Naive B cell (primary cell): ENCODE measurements around the gene DQX1. TPM values are rescaled to one million over a fixed set of nuclear protein-coding genes. Genes with fewer than 3 reads are reported as not detected.

Source experiments
- ATAC-seq, 2 donors: fragments of 150-1000 bp; cut with Tn5 transposase; 2 replicates each; pipeline ENCODE4 v1.10.0; 2021; ENCODE audit warnings: low read depth in 2 of 2, mild to moderate bottlenecking in 2 of 2, moderate library complexity in 2 of 2
- DNase-seq: peaks from one replicate; pipeline ENCODE4 v3.0.0; 2022
- H3K27ac Mint-ChIP-seq, 6 donors: one replicate each; pipeline ENCODE4 v1.8.0; 2020 to 2022; ENCODE audit warnings: mild to moderate bottlenecking in 6 of 6, mixed read lengths in 6 of 6, moderate library complexity in 5 of 6, inconsistent platforms in 2 of 6
- H3K27me3 Mint-ChIP-seq, 3 donors: one replicate each; pipeline ENCODE4 v1.8.0; 2021 to 2022; ENCODE audit warnings: mixed read lengths in 3 of 3, mild to moderate bottlenecking in 1 of 3
- H3K36me3 Mint-ChIP-seq, 2 donors: one replicate each; pipeline ENCODE4 v1.8.0; 2020 to 2022; ENCODE audit warnings: mixed read lengths in 2 of 2, inconsistent platforms in 1 of 2, mild to moderate bottlenecking in 1 of 2
- H3K4me1 Mint-ChIP-seq, 3 donors: one replicate each; pipeline ENCODE4 v1.8.0; 2020 to 2022; ENCODE audit warnings: mixed read lengths in 3 of 3, inconsistent platforms in 1 of 3, mild to moderate bottlenecking in 1 of 3, moderate library complexity in 1 of 3
- H3K4me3 Mint-ChIP-seq, 8 donors: one replicate each; pipeline ENCODE4 v1.8.0; 2020 to 2022; ENCODE audit warnings: mild to moderate bottlenecking in 8 of 8, mixed read lengths in 8 of 8, moderate library complexity in 8 of 8, inconsistent platforms in 2 of 8
- H3K9me3 Mint-ChIP-seq, 7 donors: one replicate each; pipeline ENCODE4 v1.8.0; 2020 to 2022; ENCODE audit warnings: mixed read lengths in 7 of 7, mild to moderate bottlenecking in 5 of 7, inconsistent platforms in 2 of 7, moderate library complexity in 1 of 7
- polyA plus RNA-seq, 6 donors: library from polyadenylated mRNA; unstranded; fragments of 300-500 nt; fragmentation: Illumina TruSeq; gene quantifications; one replicate each; pipeline ENCODE4 v1.2.3, GENCODE V29; 2021; ENCODE audit warnings: low read depth in 6 of 6

Gene DQX1
- polyA plus RNA-seq, 6 donors from 2014 or later, result not detected

GRCh38 chr2:74551530-74551929 lies 25.5 kb upstream of the DQX1 start:
- Mint-ChIP-seq H3K27me3 (peaks cover 20 to 39% (median 34%) of the 10 kb centered on the region in 3 donors), H3K9me3 (no peaks in the 10 kb centered on the region), H3K27ac (peak overlapping the region in 2 of 6 donors; percentile 82 to 88), H3K36me3 (no peaks in the 10 kb centered on the region), H3K4me1 (peaks cover 27 to 37% (median 30%) of the 10 kb centered on the region in 3 donors), H3K4me3 (peak overlapping the region in 3 of 8 donors; percentile 6 to 78 (median 60))
- ATAC-seq, result no peak
- DNase-seq, result no peak

- Mint-ChIP-seq H3K4me1 (peaks cover 17 to 25% (median 20%) of the 10 kb centered on the region in 3 donors), H3K9me3 (no peaks in the 10 kb centered on the region), H3K36me3 (no peaks in the 10 kb centered on the region), H3K4me3 (peak overlapping the region in 7 of 8 donors; percentile 31 to 91 (median 75)), H3K27me3 (peaks cover 20 to 42% (median 39%) of the 10 kb centered on the region in 3 donors), H3K27ac (peak overlapping the region in 1 of 6 donors; percentile 26)
- no peak for DNase-seq
- ATAC-seq, result no peak
Measured at GRCh38 chr2:74550231-74550630, 24.2 kb upstream of the DQX1 start.

GRCh38 chr2:74548900-74549826 lies 23.1 kb upstream of the DQX1 start:
- H3K27ac Mint-ChIP-seq, result peak overlapping the region in 1 of 6 donors; percentile 31
- ATAC-seq, result peak; percentile 30 to 40
- peak overlapping the region; percentile 74 to 91 (median 81) for H3K4me3 Mint-ChIP-seq
- DNase-seq, result no peak
- no peaks in the 10 kb centered on the region for H3K9me3 Mint-ChIP-seq
- H3K36me3 Mint-ChIP-seq, result no peaks in the 10 kb centered on the region
- peaks cover 20 to 42% (median 39%) of the 10 kb centered on the region in 3 donors for H3K27me3 Mint-ChIP-seq
- peaks cover 12 to 21% (median 13%) of the 10 kb centered on the region in 3 donors for H3K4me1 Mint-ChIP-seq

GRCh38 chr2:74548285-74548899 lies 22.4 kb upstream of the DQX1 start:
- H3K9me3 Mint-ChIP-seq, result no peaks in the 10 kb centered on the region
- DNase-seq (no peak), ATAC-seq (no peak)
- no peaks in the 10 kb centered on the region for H3K36me3 Mint-ChIP-seq
- peaks cover 20 to 42% (median 39%) of the 10 kb centered on the region in 3 donors for H3K27me3 Mint-ChIP-seq
- H3K4me1 Mint-ChIP-seq, result peaks cover 7 to 17% (median 9%) of the 10 kb centered on the region in 3 donors
- peak overlapping the region; percentile 65 to 92 (median 78) for H3K4me3 Mint-ChIP-seq
- H3K27ac Mint-ChIP-seq, result peak overlapping the region in 3 of 6 donors; percentile 49 to 70 (median 67)

- no peaks in the 10 kb centered on the region for H3K9me3 Mint-ChIP-seq
- peak overlapping the region in 2 of 6 donors; percentile 10 to 30 for H3K27ac Mint-ChIP-seq
- H3K4me1 Mint-ChIP-seq, result peaks cover 6 to 12% (median 8%) of the 10 kb centered on the region in 3 donors
- peaks cover 20 to 33% (median 32%) of the 10 kb centered on the region in 3 donors for H3K27me3 Mint-ChIP-seq
- DNase-seq (no peak), ATAC-seq (no peak)
- H3K36me3 Mint-ChIP-seq, result no peaks in the 10 kb centered on the region
- no peak overlapping the region for H3K4me3 Mint-ChIP-seq
Measured at GRCh38 chr2:74546004-74546403, 20.0 kb upstream of the DQX1 start.

- Mint-ChIP-seq H3K36me3 (no peaks in the 10 kb centered on the region), H3K27ac (no peak overlapping the region), H3K27me3 (peaks cover 13 to 26% (median 23%) of the 10 kb centered on the region in 3 donors), H3K9me3 (no peaks in the 10 kb centered on the region), H3K4me1 (peaks cover 11 to 23% (median 11%) of the 10 kb centered on the region in 3 donors), H3K4me3 (peak overlapping the region in 1 of 8 donors; percentile 6)
- no peak for ATAC-seq
- no peak for DNase-seq
Measured at GRCh38 chr2:74544634-74545033, 18.6 kb upstream of the DQX1 start.

- peak overlapping the region in 1 of 6 donors; percentile 84 for H3K27ac Mint-ChIP-seq
- peaks cover 22 to 30% (median 22%) of the 10 kb centered on the region in 3 donors for H3K4me1 Mint-ChIP-seq
- no peak for DNase-seq
- H3K9me3 Mint-ChIP-seq, result peaks cover 0 to 4% (median 0%) of the 10 kb centered on the region in 7 donors
- no peak overlapping the region for H3K4me3 Mint-ChIP-seq
- H3K27me3 Mint-ChIP-seq, result peaks cover 7 to 16% (median 13%) of the 10 kb centered on the region in 3 donors
- peaks cover 0 to 8% of the 10 kb centered on the region in 2 donors for H3K36me3 Mint-ChIP-seq
- ATAC-seq, result no peak
Measured at GRCh38 chr2:74542978-74543377, 16.9 kb upstream of the DQX1 start.

GRCh38 chr2:74540291-74540690 lies 14.3 kb upstream of the DQX1 start:
- ATAC-seq, result no peak
- Mint-ChIP-seq H3K9me3 (peaks cover 0 to 4% (median 0%) of the 10 kb centered on the region in 7 donors), H3K27me3 (no peaks in the 10 kb centered on the region), H3K4me3 (peak overlapping the region in 3 of 8 donors; percentile 72 to 94 (median 85)), H3K4me1 (peaks cover 31 to 32% (median 32%) of the 10 kb centered on the region in 3 donors), H3K36me3 (peaks cover 0 to 8% of the 10 kb centered on the region in 2 donors), H3K27ac (peak overlapping the region in 1 of 6 donors; percentile 94)
- DNase-seq, result no peak

- Mint-ChIP-seq H3K27me3 (no peaks in the 10 kb centered on the region), H3K9me3 (peaks cover 0 to 4% (median 0%) of the 10 kb centered on the region in 7 donors), H3K36me3 (peaks cover 0 to 8% of the 10 kb centered on the region in 2 donors), H3K27ac (peak overlapping the region; percentile 94 to 98 (median 96)), H3K4me3 (peak overlapping the region; percentile 73 to 94 (median 88)), H3K4me1 (peaks cover 31 to 32% (median 32%) of the 10 kb centered on the region in 3 donors)
- DNase-seq (no peak), ATAC-seq (peak; percentile 94)
Measured at GRCh38 chr2:74538881-74539339, 12.9 kb upstream of the DQX1 start.

- ATAC-seq, result no peak
- H3K27ac Mint-ChIP-seq, result peak overlapping the region in 3 of 6 donors; percentile 16 to 94 (median 67)
- peaks cover 0 to 4% (median 0%) of the 10 kb centered on the region in 7 donors for H3K9me3 Mint-ChIP-seq
- peaks cover 31 to 40% (median 35%) of the 10 kb centered on the region in 3 donors for H3K4me1 Mint-ChIP-seq
- H3K4me3 Mint-ChIP-seq, result peak overlapping the region in 2 of 8 donors; percentile 63 to 73
- H3K36me3 Mint-ChIP-seq, result peaks cover 2 to 8% of the 10 kb centered on the region in 2 donors
- no peak for DNase-seq
- H3K27me3 Mint-ChIP-seq, result no peaks in the 10 kb centered on the region
Measured at GRCh38 chr2:74537140-74537539, 11.1 kb upstream of the DQX1 start.

- Mint-ChIP-seq H3K9me3 (peaks cover 0 to 4% (median 0%) of the 10 kb centered on the region in 7 donors), H3K4me3 (no peak overlapping the region), H3K27ac (peak overlapping the region in 1 of 6 donors; percentile 19), H3K4me1 (peaks cover 38 to 48% (median 42%) of the 10 kb centered on the region in 3 donors), H3K27me3 (no peaks in the 10 kb centered on the region), H3K36me3 (peaks cover 5 to 8% of the 10 kb centered on the region in 2 donors)
- DNase-seq, result no peak
- ATAC-seq, result no peak
Measured at GRCh38 chr2:74536166-74536950, 10.3 kb upstream of the DQX1 start.

- H3K4me3 Mint-ChIP-seq, result peak overlapping the region in 1 of 8 donors; percentile 22
- DNase-seq (no peak), ATAC-seq (no peak)
- H3K27me3 Mint-ChIP-seq, result no peaks in the 10 kb centered on the region
- H3K9me3 Mint-ChIP-seq, result peaks cover 0 to 4% (median 0%) of the 10 kb centered on the region in 7 donors
- H3K36me3 Mint-ChIP-seq, result peaks cover 5 to 8% of the 10 kb centered on the region in 2 donors
- H3K4me1 Mint-ChIP-seq, result peaks cover 42 to 51% (median 51%) of the 10 kb centered on the region in 3 donors
- H3K27ac Mint-ChIP-seq, result peak overlapping the region in 1 of 6 donors; percentile 86
Measured at GRCh38 chr2:74535440-74535965, 9.5 kb upstream of the DQX1 start.
